Activated T-helper 1 cell treated with Interleukin-2 at 50 U/mL for 16 hours (primary cell): ENCODE measurements around the gene NEU2.
"Not testable (repeated sequence)": the region's sequence is repeated elsewhere in the genome, so short reads cannot be mapped to it uniquely, and the experiment has no call there.

ENCODE experiments used
- DNase-seq: peaks from one replicate; pipeline ENCODE4 v3.0.0-alpha.2; 2020; ENCODE audit warnings: low read depth

Gene NEU2

GRCh38 chr2:233035426-233036161 is 3.1 kb downstream of the NEU2 start:
- no peak for DNase-seq

GRCh38 chr2:233036162-233036838 is 3.8 kb downstream of the NEU2 start:
- DNase-seq = no peak

GRCh38 chr2:233037078-233037477 is 4.6 kb downstream of the NEU2 start:
- DNase-seq = no peak

GRCh38 chr2:233039212-233039845 is 6.9 kb downstream of the NEU2 start:
- no peak for DNase-seq

- no peak for DNase-seq
Observed at GRCh38 chr2:233039846-233040530, 7.5 kb downstream of the NEU2 start.

- no peak for DNase-seq
Observed at GRCh38 chr2:233040571-233040970, 8.1 kb downstream of the NEU2 start.

GRCh38 chr2:233041722-233042323 is 9.4 kb downstream of the NEU2 start:
- no peak for DNase-seq

- DNase-seq = no peak
Observed at GRCh38 chr2:233042549-233042948, 10.1 kb downstream of the NEU2 start.

- no peak for DNase-seq
Observed at GRCh38 chr2:233044974-233045605, 12.6 kb downstream of the NEU2 start.

GRCh38 chr2:233047206-233047605 is 14.7 kb downstream of the NEU2 start:
- no peak for DNase-seq

- DNase-seq = no peak
Observed at GRCh38 chr2:233047667-233048066, 15.2 kb downstream of the NEU2 start.

GRCh38 chr2:233048569-233049193 is 16.2 kb downstream of the NEU2 start:
- no peak for DNase-seq

GRCh38 chr2:233049194-233049761 is 16.8 kb downstream of the NEU2 start:
- no peak for DNase-seq

- DNase-seq = no peak
Observed at GRCh38 chr2:233051241-233052149, 19.0 kb downstream of the NEU2 start.

- DNase-seq = not testable (repeated sequence)
Observed at GRCh38 chr2:233052517-233052916, 20.0 kb downstream of the NEU2 start.

GRCh38 chr2:233053928-233054784 is 21.7 kb downstream of the NEU2 start:
- DNase-seq = peak; percentile 58

GRCh38 chr2:233055362-233055761 is 22.9 kb downstream of the NEU2 start:
- no peak for DNase-seq

GRCh38 chr2:233056961-233057605 is 24.6 kb downstream of the NEU2 start:
- DNase-seq = no peak
